ENCODE data around the gene ZNF575. TPM values are rescaled to one million over a fixed set of nuclear protein-coding genes. Genes with fewer than 3 reads are reported as not detected.

Gene ZNF575
- total and polyA plus RNA-seq, 10 of the 15 experiments (the other 5 are each of a cell fraction or from before 2014, with no cell fraction given), result 0.18 to 2.8 (median 0.75) TPM

DNA sequence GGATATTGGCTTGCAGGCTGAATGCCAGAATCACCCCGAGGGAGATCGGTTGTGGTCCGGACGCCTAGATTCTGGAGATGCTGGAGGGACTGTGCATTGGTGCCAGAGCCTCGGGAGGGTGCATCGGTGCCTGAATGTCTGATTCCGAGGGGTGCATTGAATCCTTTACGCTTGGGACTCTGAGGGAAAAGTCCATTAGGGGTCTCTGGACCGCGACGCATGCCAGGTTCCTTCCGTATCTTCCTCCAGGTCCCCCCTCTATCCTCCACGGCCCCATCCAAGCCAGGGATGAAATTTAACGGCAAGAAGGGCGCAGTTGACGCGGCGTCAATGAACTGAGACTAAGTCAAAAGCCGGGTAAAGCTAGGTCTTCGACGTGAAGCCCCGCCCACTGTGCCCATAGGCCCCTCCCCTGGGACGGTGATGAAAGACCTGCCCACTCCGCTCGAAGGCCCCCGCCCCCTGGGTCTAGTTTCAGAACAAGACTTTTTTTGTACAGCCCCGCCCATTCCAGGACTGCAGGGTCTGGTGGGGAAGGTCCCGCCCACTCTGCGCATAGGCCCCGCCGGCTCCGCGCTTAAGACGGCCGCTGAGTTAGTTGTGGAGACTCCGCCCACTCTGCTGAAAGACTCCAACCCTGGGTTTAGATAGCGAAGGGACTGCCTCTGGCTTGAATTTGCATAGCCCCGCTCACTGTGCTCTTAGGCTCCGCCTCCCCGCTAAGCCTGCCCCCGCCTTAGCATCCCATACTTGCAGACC is 737 bp downstream of the ZNF575 start (continued):
- TF ChIP-seq, protein P1, sequence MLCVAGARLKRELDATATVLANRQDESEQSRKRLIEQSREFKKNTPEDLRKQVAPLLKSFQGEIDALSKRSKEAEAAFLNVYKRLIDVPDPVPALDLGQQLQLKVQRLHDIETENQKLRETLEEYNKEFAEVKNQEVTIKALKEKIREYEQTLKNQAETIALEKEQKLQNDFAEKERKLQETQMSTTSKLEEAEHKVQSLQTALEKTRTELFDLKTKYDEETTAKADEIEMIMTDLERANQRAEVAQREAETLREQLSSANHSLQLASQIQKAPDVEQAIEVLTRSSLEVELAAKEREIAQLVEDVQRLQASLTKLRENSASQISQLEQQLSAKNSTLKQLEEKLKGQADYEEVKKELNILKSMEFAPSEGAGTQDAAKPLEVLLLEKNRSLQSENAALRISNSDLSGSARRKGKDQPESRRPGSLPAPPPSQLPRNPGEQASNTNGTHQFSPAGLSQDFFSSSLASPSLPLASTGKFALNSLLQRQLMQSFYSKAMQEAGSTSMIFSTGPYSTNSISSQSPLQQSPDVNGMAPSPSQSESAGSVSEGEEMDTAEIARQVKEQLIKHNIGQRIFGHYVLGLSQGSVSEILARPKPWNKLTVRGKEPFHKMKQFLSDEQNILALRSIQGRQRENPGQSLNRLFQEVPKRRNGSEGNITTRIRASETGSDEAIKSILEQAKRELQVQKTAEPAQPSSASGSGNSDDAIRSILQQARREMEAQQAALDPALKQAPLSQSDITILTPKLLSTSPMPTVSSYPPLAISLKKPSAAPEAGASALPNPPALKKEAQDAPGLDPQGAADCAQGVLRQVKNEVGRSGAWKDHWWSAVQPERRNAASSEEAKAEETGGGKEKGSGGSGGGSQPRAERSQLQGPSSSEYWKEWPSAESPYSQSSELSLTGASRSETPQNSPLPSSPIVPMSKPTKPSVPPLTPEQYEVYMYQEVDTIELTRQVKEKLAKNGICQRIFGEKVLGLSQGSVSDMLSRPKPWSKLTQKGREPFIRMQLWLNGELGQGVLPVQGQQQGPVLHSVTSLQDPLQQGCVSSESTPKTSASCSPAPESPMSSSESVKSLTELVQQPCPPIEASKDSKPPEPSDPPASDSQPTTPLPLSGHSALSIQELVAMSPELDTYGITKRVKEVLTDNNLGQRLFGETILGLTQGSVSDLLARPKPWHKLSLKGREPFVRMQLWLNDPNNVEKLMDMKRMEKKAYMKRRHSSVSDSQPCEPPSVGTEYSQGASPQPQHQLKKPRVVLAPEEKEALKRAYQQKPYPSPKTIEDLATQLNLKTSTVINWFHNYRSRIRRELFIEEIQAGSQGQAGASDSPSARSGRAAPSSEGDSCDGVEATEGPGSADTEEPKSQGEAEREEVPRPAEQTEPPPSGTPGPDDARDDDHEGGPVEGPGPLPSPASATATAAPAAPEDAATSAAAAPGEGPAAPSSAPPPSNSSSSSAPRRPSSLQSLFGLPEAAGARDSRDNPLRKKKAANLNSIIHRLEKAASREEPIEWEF (IDR thresholded peaks at IDR 0.05; ENCODE audit: insufficient replicate concordance, low read depth, low read length), result no peak
- TF ChIP-seq, protein P2, sequence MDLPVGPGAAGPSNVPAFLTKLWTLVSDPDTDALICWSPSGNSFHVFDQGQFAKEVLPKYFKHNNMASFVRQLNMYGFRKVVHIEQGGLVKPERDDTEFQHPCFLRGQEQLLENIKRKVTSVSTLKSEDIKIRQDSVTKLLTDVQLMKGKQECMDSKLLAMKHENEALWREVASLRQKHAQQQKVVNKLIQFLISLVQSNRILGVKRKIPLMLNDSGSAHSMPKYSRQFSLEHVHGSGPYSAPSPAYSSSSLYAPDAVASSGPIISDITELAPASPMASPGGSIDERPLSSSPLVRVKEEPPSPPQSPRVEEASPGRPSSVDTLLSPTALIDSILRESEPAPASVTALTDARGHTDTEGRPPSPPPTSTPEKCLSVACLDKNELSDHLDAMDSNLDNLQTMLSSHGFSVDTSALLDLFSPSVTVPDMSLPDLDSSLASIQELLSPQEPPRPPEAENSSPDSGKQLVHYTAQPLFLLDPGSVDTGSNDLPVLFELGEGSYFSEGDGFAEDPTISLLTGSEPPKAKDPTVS (IDR thresholded peaks at IDR 0.05; ENCODE audit: low read depth, low read length), result no peak
- TF ChIP-seq CHD2 (IDR thresholded peaks at IDR 0.05; ENCODE audit: borderline replicate concordance, low read depth, low read length) (no peak), BACH1 (IDR thresholded peaks at IDR 0.05; ENCODE audit: borderline replicate concordance) (no peak), EGR1 (IDR thresholded peaks at IDR 0.05; ENCODE audit: borderline replicate concordance in 1 of 2, low read depth in 2 of 2, low read length in 2 of 2) (0 out of 3 replicates have a peak, but pooled peaks of 1 of the 2 experiments have one; percentile 23), RBBP5 (conservative IDR thresholded peaks at IDR 0.05) (no peak), SRF (IDR thresholded peaks at IDR 0.05; ENCODE audit: low read depth in 2 of 2, low read length in 2 of 2) (no peak), ZBED1 (IDR thresholded peaks at IDR 0.05; ENCODE audit: borderline replicate concordance) (no peak)
- TF ChIP-seq, protein P3, sequence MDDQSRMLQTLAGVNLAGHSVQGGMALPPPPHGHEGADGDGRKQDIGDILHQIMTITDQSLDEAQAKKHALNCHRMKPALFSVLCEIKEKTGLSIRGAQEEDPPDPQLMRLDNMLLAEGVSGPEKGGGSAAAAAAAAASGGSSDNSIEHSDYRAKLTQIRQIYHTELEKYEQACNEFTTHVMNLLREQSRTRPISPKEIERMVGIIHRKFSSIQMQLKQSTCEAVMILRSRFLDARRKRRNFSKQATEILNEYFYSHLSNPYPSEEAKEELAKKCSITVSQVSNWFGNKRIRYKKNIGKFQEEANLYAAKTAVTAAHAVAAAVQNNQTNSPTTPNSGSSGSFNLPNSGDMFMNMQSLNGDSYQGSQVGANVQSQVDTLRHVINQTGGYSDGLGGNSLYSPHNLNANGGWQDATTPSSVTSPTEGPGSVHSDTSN (IDR thresholded peaks at IDR 0.05; ENCODE audit: insufficient replicate concordance, low read depth, low read length), result no peak
- TF ChIP-seq, protein P4, sequence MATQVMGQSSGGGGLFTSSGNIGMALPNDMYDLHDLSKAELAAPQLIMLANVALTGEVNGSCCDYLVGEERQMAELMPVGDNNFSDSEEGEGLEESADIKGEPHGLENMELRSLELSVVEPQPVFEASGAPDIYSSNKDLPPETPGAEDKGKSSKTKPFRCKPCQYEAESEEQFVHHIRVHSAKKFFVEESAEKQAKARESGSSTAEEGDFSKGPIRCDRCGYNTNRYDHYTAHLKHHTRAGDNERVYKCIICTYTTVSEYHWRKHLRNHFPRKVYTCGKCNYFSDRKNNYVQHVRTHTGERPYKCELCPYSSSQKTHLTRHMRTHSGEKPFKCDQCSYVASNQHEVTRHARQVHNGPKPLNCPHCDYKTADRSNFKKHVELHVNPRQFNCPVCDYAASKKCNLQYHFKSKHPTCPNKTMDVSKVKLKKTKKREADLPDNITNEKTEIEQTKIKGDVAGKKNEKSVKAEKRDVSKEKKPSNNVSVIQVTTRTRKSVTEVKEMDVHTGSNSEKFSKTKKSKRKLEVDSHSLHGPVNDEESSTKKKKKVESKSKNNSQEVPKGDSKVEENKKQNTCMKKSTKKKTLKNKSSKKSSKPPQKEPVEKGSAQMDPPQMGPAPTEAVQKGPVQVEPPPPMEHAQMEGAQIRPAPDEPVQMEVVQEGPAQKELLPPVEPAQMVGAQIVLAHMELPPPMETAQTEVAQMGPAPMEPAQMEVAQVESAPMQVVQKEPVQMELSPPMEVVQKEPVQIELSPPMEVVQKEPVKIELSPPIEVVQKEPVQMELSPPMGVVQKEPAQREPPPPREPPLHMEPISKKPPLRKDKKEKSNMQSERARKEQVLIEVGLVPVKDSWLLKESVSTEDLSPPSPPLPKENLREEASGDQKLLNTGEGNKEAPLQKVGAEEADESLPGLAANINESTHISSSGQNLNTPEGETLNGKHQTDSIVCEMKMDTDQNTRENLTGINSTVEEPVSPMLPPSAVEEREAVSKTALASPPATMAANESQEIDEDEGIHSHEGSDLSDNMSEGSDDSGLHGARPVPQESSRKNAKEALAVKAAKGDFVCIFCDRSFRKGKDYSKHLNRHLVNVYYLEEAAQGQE (IDR thresholded peaks at IDR 0.05; ENCODE audit: low read depth, low read length), result no peak
- TF ChIP-seq, protein P5, sequence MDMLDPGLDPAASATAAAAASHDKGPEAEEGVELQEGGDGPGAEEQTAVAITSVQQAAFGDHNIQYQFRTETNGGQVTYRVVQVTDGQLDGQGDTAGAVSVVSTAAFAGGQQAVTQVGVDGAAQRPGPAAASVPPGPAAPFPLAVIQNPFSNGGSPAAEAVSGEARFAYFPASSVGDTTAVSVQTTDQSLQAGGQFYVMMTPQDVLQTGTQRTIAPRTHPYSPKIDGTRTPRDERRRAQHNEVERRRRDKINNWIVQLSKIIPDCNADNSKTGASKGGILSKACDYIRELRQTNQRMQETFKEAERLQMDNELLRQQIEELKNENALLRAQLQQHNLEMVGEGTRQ (IDR thresholded peaks at IDR 0.05; ENCODE audit: borderline replicate concordance, low read depth, low read length), result no peak
- TF ChIP-seq, protein P6, sequence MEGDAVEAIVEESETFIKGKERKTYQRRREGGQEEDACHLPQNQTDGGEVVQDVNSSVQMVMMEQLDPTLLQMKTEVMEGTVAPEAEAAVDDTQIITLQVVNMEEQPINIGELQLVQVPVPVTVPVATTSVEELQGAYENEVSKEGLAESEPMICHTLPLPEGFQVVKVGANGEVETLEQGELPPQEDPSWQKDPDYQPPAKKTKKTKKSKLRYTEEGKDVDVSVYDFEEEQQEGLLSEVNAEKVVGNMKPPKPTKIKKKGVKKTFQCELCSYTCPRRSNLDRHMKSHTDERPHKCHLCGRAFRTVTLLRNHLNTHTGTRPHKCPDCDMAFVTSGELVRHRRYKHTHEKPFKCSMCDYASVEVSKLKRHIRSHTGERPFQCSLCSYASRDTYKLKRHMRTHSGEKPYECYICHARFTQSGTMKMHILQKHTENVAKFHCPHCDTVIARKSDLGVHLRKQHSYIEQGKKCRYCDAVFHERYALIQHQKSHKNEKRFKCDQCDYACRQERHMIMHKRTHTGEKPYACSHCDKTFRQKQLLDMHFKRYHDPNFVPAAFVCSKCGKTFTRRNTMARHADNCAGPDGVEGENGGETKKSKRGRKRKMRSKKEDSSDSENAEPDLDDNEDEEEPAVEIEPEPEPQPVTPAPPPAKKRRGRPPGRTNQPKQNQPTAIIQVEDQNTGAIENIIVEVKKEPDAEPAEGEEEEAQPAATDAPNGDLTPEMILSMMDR (IDR thresholded peaks at IDR 0.05 in 2 of 3, conservative IDR thresholded peaks at IDR 0.05 in 1 of 3; ENCODE audit: control insufficient read depth in 2 of 3, extremely low read depth in 1 of 3, insufficient read depth in 1 of 3, low read depth in 3 of 3, low read length in 3 of 3), result no peak

Measured in GM12878 (cell line).